ENCODE results near the gene S100PBP.

Gene S100PBP

DNA sequence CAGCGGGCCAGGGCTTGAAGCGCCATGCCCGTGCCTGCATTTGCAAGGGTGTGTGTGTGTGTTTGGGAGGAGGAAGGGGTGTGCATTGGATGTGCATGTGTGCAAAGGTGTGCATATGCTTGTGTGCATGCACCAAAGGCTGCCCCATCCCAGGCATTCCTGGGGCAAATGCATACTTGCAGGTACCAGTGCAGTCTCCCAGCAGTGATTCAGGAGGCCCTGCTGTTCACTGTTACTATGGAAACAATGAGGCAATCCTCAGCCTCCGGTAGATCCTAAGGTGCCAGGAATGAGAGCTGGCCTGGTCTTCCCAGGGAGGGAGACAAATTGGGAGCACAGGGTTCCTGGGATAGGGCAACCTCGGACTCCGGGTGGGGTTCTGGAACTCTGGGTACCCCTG lies 60.7 kb downstream of the S100PBP start:
- no peak overlapping the region for H4K8ac ChIP-seq (ENCODE audit: low read length)
- H2BK120ac ChIP-seq (ENCODE audit: low read depth, low read length), result no peak overlapping the region
- no peak overlapping the region for H3K9ac ChIP-seq (ENCODE audit: low read length)
- no peak overlapping the region for H2BK12ac ChIP-seq (ENCODE audit: low read length in 2 of 2)
- H3K4me3 ChIP-seq (ENCODE audit: insufficient read depth in 1 of 2, low read depth in 1 of 2, low read length in 2 of 2), result no peak overlapping the region
- DNase-seq, result no peak
- no peak overlapping the region for H2BK5ac ChIP-seq (ENCODE audit: low read depth, low read length, poor library complexity, severe bottlenecking)
- H3K9me3 ChIP-seq (ENCODE audit: control insufficient read depth, low read length), result no peaks in the 10 kb centered on the region
- no peak overlapping the region for H2AFZ ChIP-seq (ENCODE audit: low read depth, low read length)
- H3K4me2 ChIP-seq (ENCODE audit: low read length, poor library complexity, severe bottlenecking), result no peak overlapping the region
- no peak overlapping the region for H3K18ac ChIP-seq (ENCODE audit: low read depth in 1 of 2, low read length in 2 of 2)
- no peak overlapping the region for H3K23ac ChIP-seq (ENCODE audit: low read length in 2 of 2)
- no peaks in the 10 kb centered on the region for H3K36me3 ChIP-seq (ENCODE audit: control insufficient read depth in 1 of 2, insufficient read depth in 2 of 2, low read depth in 1 of 2, low read length in 2 of 2)
- H2AK5ac ChIP-seq (ENCODE audit: low read length, severe bottlenecking), result no peak overlapping the region
- 83% methylated on average over 6 of the region's 6 CpGs for WGBS
- peaks cover 22 to 62% of the 10 kb centered on the region in 2 experiments for H3K27me3 ChIP-seq (ENCODE audit: control insufficient read depth in 1 of 2, insufficient read depth in 1 of 2, low read length in 2 of 2)
- H3K27ac ChIP-seq (ENCODE audit: low read length, poor library complexity, severe bottlenecking), result no peak overlapping the region
- H3K14ac ChIP-seq (ENCODE audit: low read length in 2 of 2), result peak overlapping the region in 1 of 2 experiments; percentile 46
- H3K4me1 ChIP-seq (ENCODE audit: control insufficient read depth, insufficient read depth, low read depth, low read length), result peaks cover 12% of the 10 kb centered on the region
- H2BK15ac ChIP-seq (ENCODE audit: low read depth, poor library complexity, severe bottlenecking), result no peak overlapping the region
- no peak overlapping the region for H4K91ac ChIP-seq (ENCODE audit: low read length)
- no peaks in the 10 kb centered on the region for H3K79me1 ChIP-seq (replicated peaks; ENCODE audit: low read length, poor library complexity, severe bottlenecking)
- H3K4ac ChIP-seq (ENCODE audit: low read depth in 1 of 2, low read length in 2 of 2), result no peak overlapping the region

DNA sequence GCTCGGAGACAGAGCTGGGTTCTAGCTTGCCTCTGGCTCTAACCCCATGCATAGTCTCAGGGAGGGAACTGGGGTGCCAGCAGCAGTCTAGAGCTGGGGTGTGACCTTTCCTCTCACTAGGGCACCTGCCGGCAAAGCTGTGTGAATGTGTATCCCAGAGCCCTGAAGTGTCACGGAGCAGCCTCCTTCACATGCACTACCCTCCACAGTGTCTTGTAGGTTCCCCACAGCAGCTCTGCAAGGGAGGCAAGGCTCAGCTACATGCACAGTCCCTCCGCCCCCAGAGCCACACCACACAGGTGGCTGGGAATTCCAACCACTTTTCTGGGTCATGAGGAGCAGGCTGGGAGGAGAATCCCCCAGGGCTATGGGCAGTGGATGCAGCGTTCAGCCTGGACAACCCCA lies 61.2 kb downstream of the S100PBP start:
- Histone ChIP-seq H2BK120ac (ENCODE audit: low read depth, low read length) (no peak overlapping the region), H3K4ac (ENCODE audit: low read depth in 1 of 2, low read length in 2 of 2) (no peak overlapping the region), H3K14ac (ENCODE audit: low read length in 2 of 2) (no peak overlapping the region), H2AK5ac (ENCODE audit: low read length, severe bottlenecking) (no peak overlapping the region), H3K9ac (ENCODE audit: low read length) (no peak overlapping the region), H3K79me1 (replicated peaks; ENCODE audit: low read length, poor library complexity, severe bottlenecking) (no peaks in the 10 kb centered on the region), H4K8ac (ENCODE audit: low read length) (no peak overlapping the region), H3K23ac (ENCODE audit: low read length in 2 of 2) (no peak overlapping the region), H3K4me3 (ENCODE audit: insufficient read depth in 1 of 2, low read depth in 1 of 2, low read length in 2 of 2) (no peak overlapping the region), H2AFZ (ENCODE audit: low read depth, low read length) (no peak overlapping the region), H3K4me2 (ENCODE audit: low read length, poor library complexity, severe bottlenecking) (no peak overlapping the region), H3K9me3 (ENCODE audit: control insufficient read depth, low read length) (no peaks in the 10 kb centered on the region), H2BK12ac (ENCODE audit: low read length in 2 of 2) (no peak overlapping the region), H3K36me3 (ENCODE audit: control insufficient read depth in 1 of 2, insufficient read depth in 2 of 2, low read depth in 1 of 2, low read length in 2 of 2) (no peaks in the 10 kb centered on the region), H3K27ac (ENCODE audit: low read length, poor library complexity, severe bottlenecking) (no peak overlapping the region), H4K91ac (ENCODE audit: low read length) (no peak overlapping the region), H2BK15ac (ENCODE audit: low read depth, poor library complexity, severe bottlenecking) (no peak overlapping the region), H3K18ac (ENCODE audit: low read depth in 1 of 2, low read length in 2 of 2) (no peak overlapping the region), H3K27me3 (ENCODE audit: control insufficient read depth in 1 of 2, insufficient read depth in 1 of 2, low read length in 2 of 2) (peaks cover 23 to 62% of the 10 kb centered on the region in 2 experiments), H3K4me1 (ENCODE audit: control insufficient read depth, insufficient read depth, low read depth, low read length) (peaks cover 12% of the 10 kb centered on the region), H2BK5ac (ENCODE audit: low read depth, low read length, poor library complexity, severe bottlenecking) (no peak overlapping the region)
- no peak for DNase-seq
- WGBS, result 82% methylated on average over 5 of the region's 5 CpGs

DNA sequence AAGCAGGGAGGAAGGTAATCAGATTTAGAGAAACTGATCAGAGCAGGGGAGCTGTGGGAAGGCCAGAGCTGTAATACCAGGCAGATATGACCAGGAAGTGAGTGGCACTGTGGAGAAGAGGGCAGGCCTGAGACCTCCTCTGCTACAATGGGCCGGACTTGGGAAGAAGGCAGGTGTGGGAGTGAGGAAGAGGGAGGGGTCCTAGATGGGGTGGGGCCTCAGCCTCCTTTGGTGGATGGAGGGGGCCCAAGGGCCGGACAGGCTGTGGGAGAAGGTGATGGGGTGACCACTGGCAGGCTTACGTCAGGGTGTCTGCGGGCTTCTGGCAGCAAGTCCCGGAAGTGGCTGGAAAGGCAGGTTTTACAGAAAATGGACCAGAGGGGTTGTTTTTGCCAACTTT lies 63.8 kb downstream of the S100PBP start:
- no peak for DNase-seq
- no peak overlapping the region for H2AFZ ChIP-seq (ENCODE audit: low read depth, low read length)
- no peaks in the 10 kb centered on the region for H3K9me3 ChIP-seq (ENCODE audit: control insufficient read depth, low read length)
- H3K36me3 ChIP-seq (ENCODE audit: control insufficient read depth in 1 of 2, insufficient read depth in 2 of 2, low read depth in 1 of 2, low read length in 2 of 2), result no peaks in the 10 kb centered on the region
- H3K14ac ChIP-seq (ENCODE audit: low read length in 2 of 2), result no peak overlapping the region
- no peak overlapping the region for H2AK5ac ChIP-seq (ENCODE audit: low read length, severe bottlenecking)
- H2BK5ac ChIP-seq (ENCODE audit: low read depth, low read length, poor library complexity, severe bottlenecking), result no peak overlapping the region
- 93% methylated on average over 5 of the region's 5 CpGs for WGBS
- H3K18ac ChIP-seq (ENCODE audit: low read depth in 1 of 2, low read length in 2 of 2), result no peak overlapping the region
- H3K79me1 ChIP-seq (replicated peaks; ENCODE audit: low read length, poor library complexity, severe bottlenecking), result no peaks in the 10 kb centered on the region
- no peak overlapping the region for H2BK15ac ChIP-seq (ENCODE audit: low read depth, poor library complexity, severe bottlenecking)
- no peak overlapping the region for H2BK120ac ChIP-seq (ENCODE audit: low read depth, low read length)
- H3K27ac ChIP-seq (ENCODE audit: low read length, poor library complexity, severe bottlenecking), result no peak overlapping the region
- no peak overlapping the region for H3K9ac ChIP-seq (ENCODE audit: low read length)
- no peak overlapping the region for H3K4ac ChIP-seq (ENCODE audit: low read depth in 1 of 2, low read length in 2 of 2)
- no peak overlapping the region for H3K23ac ChIP-seq (ENCODE audit: low read length in 2 of 2)
- H3K27me3 ChIP-seq (ENCODE audit: control insufficient read depth in 1 of 2, insufficient read depth in 1 of 2, low read length in 2 of 2), result peaks cover 40 to 72% of the 10 kb centered on the region in 2 experiments
- no peak overlapping the region for H3K4me2 ChIP-seq (ENCODE audit: low read length, poor library complexity, severe bottlenecking)
- no peak overlapping the region for H4K91ac ChIP-seq (ENCODE audit: low read length)
- no peak overlapping the region for H2BK12ac ChIP-seq (ENCODE audit: low read length in 2 of 2)
- no peak overlapping the region for H4K8ac ChIP-seq (ENCODE audit: low read length)
- no peak overlapping the region for H3K4me3 ChIP-seq (ENCODE audit: insufficient read depth in 1 of 2, low read depth in 1 of 2, low read length in 2 of 2)
- H3K4me1 ChIP-seq (ENCODE audit: control insufficient read depth, insufficient read depth, low read depth, low read length), result peaks cover 13% of the 10 kb centered on the region

DNA sequence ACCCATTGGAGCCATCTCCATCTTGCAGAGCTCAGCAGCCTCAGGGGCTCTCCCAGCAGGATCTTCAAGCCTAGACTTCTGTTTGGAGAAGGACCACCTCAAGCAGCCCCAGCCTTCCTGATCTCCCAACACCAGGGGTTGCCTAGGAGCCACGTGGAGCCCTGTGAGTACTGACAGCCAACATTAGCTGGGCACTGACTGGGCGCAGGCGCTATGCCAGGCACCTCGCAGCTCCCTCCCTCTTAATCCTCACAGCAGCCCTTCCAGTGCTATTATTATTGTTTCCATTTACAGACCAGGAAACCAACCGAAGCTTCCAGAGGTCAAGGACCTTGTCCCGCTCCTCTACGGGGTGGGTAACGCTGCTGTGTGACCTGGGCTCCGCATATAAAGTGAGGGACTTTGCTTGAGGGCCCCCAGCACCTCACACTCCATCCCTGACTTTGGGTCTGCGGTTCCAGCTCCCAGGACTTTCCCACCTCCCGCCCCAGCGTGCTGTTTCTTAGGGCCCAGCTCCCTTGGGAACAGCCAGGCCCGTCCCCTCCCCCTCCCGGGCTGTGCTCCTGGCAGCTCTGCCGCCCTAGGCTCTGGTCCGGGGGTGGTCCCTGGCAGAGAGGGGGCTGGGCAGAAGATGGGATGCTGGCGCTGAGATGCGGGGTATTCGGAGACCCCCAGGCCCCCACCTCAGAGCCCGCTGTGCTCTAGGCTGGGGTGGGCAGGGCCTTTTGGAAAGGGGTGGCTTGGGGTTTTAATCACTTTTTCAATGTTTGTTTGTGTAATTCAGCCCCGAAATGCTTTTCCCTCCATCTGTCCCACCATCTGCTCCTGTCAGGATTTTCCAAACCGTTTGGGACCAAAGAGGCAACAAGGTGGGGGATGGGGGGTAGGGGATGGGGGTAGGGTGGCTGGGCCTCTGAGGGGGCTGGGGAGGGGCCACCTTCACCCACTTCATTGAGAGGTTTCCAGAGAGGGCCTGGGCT lies 64.7 kb downstream of the S100PBP start:
- Histone ChIP-seq H3K14ac (ENCODE audit: low read length in 2 of 2) (no peak overlapping the region), H3K4me2 (ENCODE audit: low read length, poor library complexity, severe bottlenecking) (no peak overlapping the region), H2AK5ac (ENCODE audit: low read length, severe bottlenecking) (no peak overlapping the region), H3K4me1 (ENCODE audit: control insufficient read depth, insufficient read depth, low read depth, low read length) (peaks cover 11% of the 10 kb centered on the region), H3K9ac (ENCODE audit: low read length) (no peak overlapping the region), H3K27ac (ENCODE audit: low read length, poor library complexity, severe bottlenecking) (no peak overlapping the region), H3K4ac (ENCODE audit: low read depth in 1 of 2, low read length in 2 of 2) (no peak overlapping the region), H3K27me3 (ENCODE audit: control insufficient read depth in 1 of 2, insufficient read depth in 1 of 2, low read length in 2 of 2) (peaks cover 39 to 73% of the 10 kb centered on the region in 2 experiments), H2BK15ac (ENCODE audit: low read depth, poor library complexity, severe bottlenecking) (no peak overlapping the region), H2AFZ (ENCODE audit: low read depth, low read length) (no peak overlapping the region), H3K36me3 (ENCODE audit: control insufficient read depth in 1 of 2, insufficient read depth in 2 of 2, low read depth in 1 of 2, low read length in 2 of 2) (no peaks in the 10 kb centered on the region), H3K79me1 (replicated peaks; ENCODE audit: low read length, poor library complexity, severe bottlenecking) (no peaks in the 10 kb centered on the region), H3K9me3 (ENCODE audit: control insufficient read depth, low read length) (no peaks in the 10 kb centered on the region), H2BK5ac (ENCODE audit: low read depth, low read length, poor library complexity, severe bottlenecking) (no peak overlapping the region), H3K18ac (ENCODE audit: low read depth in 1 of 2, low read length in 2 of 2) (no peak overlapping the region), H3K4me3 (ENCODE audit: insufficient read depth in 1 of 2, low read depth in 1 of 2, low read length in 2 of 2) (no peak overlapping the region), H4K8ac (ENCODE audit: low read length) (no peak overlapping the region), H2BK120ac (ENCODE audit: low read depth, low read length) (no peak overlapping the region), H4K91ac (ENCODE audit: low read length) (no peak overlapping the region), H3K23ac (ENCODE audit: low read length in 2 of 2) (no peak overlapping the region), H2BK12ac (ENCODE audit: low read length in 2 of 2) (no peak overlapping the region)
- DNase-seq, result no peak
- 69% methylated on average over 19 of the region's 22 CpGs for WGBS
